GM21381 (cell line): ENCODE measurements around the gene ABHD16A.

Experiments used
- ATAC-seq: cut with Tn5 transposase; IDR thresholded peaks from one replicate; pipeline ENCODE4 v1.9.1; 2021; ENCODE audit warnings: mild to moderate bottlenecking, moderate library complexity; ENCODE audit not compliant: unreplicated experiment

The ABHD16A gene

GRCh38 chr6:31663126-31663960 lies 39.8 kb downstream of the ABHD16A start:
- ATAC-seq = no peak

GRCh38 chr6:31662124-31662723 lies 40.9 kb downstream of the ABHD16A start:
- no peak for ATAC-seq

GRCh38 chr6:31661262-31662123 lies 41.6 kb downstream of the ABHD16A start:
- ATAC-seq = no peak

GRCh38 chr6:31660381-31661261 lies 42.5 kb downstream of the ABHD16A start, which contains the start of gene C6orf47:
Gene C6orf47 (minus strand): TSS chr6:31660778. CDS start chr6:31659947, 831 bp downstream.
- peak; percentile 43 for ATAC-seq

- ATAC-seq = no peak
Measured at GRCh38 chr6:31659649-31660380, 43.3 kb downstream of the ABHD16A start.

GRCh38 chr6:31658983-31659648 lies 44.0 kb downstream of the ABHD16A start:
- ATAC-seq = no peak

- ATAC-seq = no peak
Measured at GRCh38 chr6:31658158-31658688, 44.9 kb downstream of the ABHD16A start.

GRCh38 chr6:31657406-31658157 lies 45.5 kb downstream of the ABHD16A start:
- ATAC-seq = no peak

GRCh38 chr6:31655349-31656237 lies 47.5 kb downstream of the ABHD16A start, which contains the start of gene APOM:
Gene APOM (plus strand): TSS chr6:31655894. CDS start chr6:31655967, 73 bp downstream.
- ATAC-seq = no peak

GRCh38 chr6:31654574-31655348 lies 48.4 kb downstream of the ABHD16A start:
- no peak for ATAC-seq

GRCh38 chr6:31652925-31653724 lies 50.0 kb downstream of the ABHD16A start:
- peak; percentile 54 for ATAC-seq

GRCh38 chr6:31651602-31652191 lies 51.4 kb downstream of the ABHD16A start:
- ATAC-seq = peak; percentile 28

GRCh38 chr6:31645325-31645724 lies 57.8 kb downstream of the ABHD16A start:
- ATAC-seq = no peak

GRCh38 chr6:31643818-31644454 lies 59.2 kb downstream of the ABHD16A start:
- no peak for ATAC-seq
